Esophagus mucosa (tissue), 1 donor: Measurements from ENCODE around the gene PPP2R2C. TPM values are rescaled to one million over a fixed set of nuclear protein-coding genes. Genes with fewer than 3 reads are reported as not detected.

Experiments
- ATAC-seq: fragments of 200-7000 bp; cut with Tn5 transposase; one replicate; pipeline ENCODE4 v1.9.1; 2020
- total RNA-seq: library from RNA; stranded (reverse); gene quantifications from one replicate; pipeline ENCODE4 v1.2.4, GENCODE V29; 2023
- donor health status: DM: yes; HTN: yes; CAD: no.

The PPP2R2C gene
- total RNA-seq, 1 donor from 2014 or later, result 65.7 TPM

GRCh38 chr4:6377626-6378492 is 94.6 kb downstream of the PPP2R2C start:
- no peak for ATAC-seq

DNA sequence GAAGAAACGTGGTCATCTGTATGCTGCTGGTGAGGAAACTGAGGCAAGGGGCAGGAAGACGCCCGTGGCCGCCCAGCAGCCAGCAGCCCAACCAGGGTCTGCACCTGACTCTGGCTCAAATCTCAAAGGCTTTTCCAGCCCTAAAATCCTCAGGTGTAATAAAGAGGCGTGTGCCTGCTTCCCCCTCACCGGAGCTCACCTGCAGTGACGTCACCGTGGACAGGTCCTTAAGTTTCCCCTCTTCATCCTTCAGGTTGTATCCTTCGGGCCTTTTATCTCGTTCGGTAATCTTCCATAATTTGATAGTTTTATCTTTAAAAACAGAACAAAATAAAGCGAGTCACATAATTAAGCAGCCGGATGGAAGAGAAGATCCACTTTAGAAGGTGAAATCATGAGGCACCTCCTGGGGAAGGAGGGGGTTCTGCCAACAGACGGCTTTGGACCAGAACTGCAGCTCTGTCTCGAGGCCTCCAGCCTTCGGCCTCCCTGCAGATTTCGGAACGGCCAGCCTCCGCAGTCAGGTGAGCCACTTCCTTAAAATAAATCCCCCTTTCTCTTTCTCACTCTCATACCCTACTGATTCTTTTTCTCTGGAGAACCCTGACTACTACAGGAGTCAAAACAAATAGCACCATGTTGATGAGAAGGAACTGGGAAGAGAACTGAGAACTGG is 96.7 kb downstream of the PPP2R2C start:
- ATAC-seq, result no peak

DNA sequence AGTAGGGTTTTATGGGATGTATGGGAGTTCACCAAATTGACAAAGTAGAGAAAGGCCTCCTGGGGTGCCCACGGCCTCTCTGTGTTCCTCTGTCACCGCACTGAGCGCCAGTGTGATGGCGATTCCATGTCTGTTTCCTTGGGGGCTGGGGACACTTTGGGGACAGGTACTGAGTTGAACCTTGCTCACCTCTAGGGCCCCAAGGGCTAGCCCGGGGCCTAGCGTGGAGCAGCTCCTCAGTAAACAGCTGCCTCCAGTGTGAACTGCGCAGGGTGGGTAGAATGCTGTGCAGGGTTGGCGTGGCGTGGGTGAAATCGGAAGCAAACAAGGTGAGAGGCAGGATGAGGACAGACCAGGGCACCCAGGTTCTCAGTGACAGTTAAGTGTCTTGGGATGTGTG is 97.8 kb downstream of the PPP2R2C start:
- ATAC-seq, result no peak

GRCh38 chr4:6373541-6374410 is 98.6 kb downstream of the PPP2R2C start:
- no peak for ATAC-seq

DNA sequence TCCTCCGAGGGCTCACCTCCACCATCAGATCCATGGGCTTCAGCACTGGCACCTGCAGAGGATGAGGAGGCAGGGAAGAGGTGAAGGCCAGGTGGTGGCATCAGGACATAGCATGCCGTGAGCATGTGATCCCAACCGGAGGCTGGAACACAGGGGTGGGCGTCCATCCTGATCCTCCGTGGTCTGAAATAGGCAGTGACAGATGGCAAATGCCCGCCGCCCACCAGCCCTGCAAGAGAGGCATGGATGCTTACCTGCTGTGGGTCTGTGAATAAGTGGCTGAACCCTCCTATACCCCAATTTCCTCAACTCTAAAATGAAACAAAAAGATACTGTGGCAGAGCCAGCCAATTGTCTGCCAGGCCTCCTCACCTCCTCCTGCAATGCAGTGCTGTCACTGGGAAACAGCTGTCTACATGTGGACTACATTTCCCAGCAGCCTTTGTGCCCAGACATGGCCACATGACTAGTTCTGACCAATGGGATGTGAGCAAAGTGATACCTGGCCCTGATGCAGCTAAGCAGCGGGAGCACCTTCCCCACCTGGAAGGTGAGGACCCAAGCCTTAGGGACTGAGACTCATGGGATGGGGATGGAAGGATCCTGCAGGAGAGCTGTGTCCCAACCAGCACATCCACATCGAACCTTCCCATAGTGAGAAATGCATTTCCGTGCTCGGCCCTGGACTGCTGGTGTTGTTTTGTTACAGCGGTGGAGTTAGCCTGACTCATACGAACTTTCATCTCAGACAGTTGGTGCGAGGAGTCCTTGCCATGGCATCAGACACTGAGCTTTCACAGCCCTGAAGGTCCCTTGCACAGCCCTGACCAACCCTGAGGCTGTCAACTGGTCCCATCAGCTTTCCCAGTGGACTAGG is 99.5 kb downstream of the PPP2R2C start:
- ATAC-seq, result peak; percentile 49

GRCh38 chr4:6371812-6372211 is 100.6 kb downstream of the PPP2R2C start:
- ATAC-seq, result no peak

DNA sequence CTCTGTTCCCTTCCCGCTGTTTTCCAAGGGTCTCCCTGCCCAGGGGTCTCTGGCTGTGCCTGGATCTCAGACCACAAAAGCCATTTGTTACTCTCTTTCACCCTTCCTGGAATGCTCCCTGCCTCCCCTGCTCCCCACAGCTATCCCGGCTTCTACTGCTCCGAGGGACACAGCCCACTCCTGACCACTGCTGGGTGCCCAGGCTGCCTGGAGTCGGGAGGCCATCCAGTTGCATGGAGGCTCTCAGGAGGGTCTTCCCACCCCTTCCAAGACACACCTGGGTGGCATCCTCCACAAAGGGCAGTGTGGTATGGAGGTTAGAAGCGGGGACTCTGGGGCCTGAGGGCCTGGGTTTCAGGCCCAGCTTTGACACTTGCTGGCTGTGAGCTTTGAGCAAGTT is 101.1 kb downstream of the PPP2R2C start:
- no peak for ATAC-seq

DNA sequence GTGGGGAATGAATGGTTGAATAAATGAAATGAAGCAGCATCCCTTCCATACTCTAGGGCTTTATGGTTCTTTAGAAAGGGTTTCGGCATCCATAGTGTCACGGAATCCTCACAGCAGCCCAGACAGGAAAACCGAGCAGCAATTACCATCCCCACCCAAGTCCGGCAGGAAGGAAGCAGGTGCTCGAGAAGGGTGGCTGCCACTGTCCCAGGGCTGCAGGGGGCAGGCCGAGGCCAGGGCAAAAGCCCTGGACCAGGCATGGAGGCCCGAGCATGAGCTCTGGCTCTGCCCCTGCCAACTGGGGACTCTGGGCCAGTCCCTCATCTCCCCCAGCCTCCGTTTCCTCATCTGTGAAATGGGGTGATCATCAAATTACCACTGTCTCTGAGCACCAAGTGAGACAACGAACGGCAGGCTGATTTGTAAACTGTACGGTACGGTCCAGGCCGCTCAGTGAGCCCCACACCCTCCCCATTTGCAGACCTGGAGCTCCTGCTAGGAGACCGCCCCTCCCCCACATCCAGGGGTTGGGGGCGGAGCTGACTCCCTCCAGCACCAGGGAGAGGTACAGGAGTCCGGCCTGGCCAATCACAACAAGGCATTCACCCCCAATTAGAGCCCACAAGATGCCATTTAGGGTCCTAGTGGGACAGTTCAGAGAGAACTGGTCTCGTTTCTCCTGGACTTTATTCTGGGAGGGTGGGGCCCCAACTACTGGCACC is 102.3 kb downstream of the PPP2R2C start:
- no peak for ATAC-seq

DNA sequence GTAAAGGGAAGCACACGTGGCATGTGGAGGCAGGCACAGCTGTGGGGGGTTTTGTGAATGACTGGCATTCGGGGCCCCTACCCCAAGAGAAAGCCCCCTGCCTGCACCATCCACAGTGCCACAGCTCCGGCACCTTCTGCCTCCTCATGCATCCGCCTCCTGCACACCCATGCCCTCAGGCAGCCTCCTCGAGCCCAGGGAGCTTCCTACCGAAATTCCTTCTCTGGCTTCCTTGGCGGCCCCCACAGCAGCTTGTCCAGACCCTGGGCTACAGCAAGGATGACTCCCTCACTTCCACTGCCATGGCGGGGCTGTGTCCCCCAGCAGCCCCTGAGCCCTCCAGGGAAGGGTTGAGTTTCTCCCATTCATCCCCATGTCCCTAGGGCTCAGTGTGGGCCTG is 102.9 kb downstream of the PPP2R2C start:
- ATAC-seq, result no peak

DNA sequence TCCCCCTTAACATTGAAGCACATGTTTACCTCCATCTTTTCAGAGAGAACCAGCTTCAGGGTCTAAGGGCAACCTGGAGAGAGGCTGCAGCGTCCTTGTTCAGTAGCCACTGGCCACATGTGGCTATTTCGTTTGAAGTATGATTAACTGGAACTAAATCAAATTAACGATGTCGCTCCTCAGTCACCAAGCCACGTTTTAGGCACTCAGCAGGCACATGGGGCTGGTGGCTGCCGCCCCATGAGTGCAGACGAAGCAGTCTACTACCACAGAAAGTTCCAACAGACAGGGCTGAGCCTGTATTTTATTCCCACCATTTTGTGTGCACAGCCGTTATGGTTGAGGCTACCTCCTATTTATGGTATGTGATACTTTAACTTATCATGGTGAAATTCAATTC is 103.4 kb downstream of the PPP2R2C start:
- ATAC-seq, result no peak

DNA sequence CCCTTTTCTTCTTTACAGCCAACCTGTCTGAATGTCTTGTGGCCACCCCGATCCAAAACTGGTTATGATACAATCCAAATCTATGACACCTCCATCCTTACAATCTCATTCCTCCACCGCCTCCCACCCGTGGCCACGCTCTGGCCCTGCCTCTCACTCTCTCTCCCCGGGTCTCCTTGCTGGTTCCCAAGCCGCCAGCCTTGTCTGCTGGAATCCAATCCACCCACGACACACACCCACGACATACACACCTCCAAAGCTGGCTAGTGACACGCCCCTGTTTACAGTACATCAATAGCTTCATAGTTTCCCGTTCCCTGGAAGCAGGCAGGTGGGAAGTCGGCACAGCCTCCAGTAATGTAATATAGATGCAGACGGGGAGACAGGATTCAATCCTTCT is 103.8 kb downstream of the PPP2R2C start:
- ATAC-seq, result peak; percentile 16

- no peak for ATAC-seq
These were observed 104.3 kb downstream of the PPP2R2C start for GRCh38 chr4:6368096-6368495.

DNA sequence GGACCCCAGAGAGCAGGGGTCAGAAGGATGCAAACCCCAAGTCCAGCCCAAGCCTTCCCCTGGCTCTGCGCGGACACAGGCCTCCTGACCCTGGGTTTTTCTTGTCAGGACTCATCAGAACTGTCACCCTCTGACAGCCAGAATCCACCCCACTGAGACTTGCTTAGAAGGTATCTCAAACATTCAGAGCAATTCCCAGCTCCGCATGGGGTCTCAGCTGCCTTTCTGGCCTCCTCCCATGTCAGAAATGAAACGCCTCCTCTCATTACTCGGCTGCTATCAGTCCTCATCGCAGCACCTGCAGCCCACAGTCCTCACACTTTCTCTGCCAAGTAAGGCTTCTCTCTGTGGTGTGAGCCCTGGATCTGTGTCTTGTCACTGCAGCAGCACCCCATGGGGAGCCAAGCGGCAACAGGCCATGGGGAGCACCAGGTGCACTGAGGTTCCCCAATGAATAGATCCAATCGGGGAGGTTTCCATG is 105.0 kb downstream of the PPP2R2C start:
- no peak for ATAC-seq

DNA sequence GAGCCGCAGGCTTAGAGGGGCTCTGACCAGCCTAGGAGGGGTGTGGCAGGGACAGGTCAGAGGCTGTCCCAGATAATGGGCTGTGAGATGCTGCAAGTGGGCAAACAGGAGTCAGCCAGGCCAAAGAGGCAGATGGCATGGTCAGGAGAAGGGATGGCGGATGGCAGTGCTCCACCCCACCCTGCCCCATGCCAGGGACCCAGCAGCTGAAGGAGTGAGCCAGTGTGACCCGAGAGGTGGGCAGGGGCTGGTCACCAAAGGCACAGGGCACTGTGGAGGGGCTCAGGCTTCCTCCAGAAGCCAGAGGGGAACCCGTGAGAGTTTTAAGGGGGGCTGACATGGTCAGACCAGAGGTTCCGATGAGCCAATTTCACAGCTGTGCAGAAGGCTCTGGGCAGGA is 105.8 kb downstream of the PPP2R2C start:
- no peak for ATAC-seq

DNA sequence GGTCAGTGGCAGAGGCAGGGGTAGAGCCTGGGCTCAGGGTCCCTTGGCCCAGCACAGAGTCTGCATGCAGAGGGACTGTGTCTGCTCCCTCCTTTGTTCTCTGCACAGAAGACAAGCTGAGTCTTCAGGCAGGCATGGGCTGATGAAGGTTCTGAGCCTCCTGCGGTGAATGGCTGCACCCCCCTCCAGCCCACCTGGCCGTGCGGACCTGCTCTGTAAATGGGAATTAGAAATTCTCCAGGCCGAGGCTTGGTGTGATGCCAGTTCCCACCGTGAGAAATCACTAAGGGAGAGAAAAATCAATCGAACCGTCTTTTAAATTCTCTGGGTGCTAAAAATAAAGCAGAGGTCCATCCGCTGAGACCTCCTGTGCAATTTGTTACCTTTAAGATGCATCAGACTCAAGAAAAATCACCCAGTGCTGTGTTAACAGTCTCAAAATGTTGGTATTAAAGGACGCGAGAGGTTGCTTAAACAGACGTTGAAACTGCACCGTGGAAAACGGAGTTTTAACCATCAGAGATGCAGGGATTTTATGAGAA is 106.8 kb downstream of the PPP2R2C start:
- ATAC-seq, result no peak

DNA sequence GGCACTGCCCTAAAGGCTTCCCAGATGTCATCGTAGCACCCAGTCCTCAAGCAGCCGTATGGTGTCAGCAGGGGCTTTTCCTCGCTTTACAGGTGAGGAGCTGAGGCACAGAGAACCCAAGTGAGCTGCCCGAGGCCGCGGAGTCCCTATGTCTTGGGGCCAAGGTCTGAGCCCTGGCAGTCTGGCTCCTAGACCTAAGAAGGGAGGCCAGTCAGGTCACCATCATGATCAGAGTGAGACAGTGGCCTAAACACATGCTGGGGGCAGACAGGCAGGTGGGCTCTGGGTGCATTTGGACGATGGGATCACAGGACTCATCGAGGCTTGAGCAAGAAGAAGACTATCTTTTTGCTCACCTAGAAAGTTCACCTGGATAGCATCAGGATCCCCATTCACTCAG is 107.8 kb downstream of the PPP2R2C start:
- ATAC-seq, result no peak

DNA sequence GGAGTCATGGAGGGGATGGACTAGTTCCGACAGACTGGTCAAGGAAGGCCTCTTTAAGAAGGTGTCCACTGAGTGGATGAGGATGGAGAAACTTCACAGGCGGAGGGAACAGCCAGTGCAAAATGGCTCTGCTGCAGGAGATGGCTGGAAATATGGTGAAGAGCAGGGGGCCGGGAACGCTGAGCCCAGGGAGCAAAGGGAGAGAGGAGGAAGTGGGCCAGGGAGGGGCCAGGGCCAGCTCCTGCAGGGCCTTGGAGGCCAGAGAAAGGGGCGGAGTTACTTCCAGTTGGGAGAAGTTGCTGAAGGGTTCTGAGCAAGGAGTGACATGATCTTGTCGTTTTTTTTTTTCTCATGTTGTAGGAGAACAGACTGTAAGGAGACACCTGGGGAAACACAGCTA is 108.3 kb downstream of the PPP2R2C start:
- ATAC-seq, result no peak

DNA sequence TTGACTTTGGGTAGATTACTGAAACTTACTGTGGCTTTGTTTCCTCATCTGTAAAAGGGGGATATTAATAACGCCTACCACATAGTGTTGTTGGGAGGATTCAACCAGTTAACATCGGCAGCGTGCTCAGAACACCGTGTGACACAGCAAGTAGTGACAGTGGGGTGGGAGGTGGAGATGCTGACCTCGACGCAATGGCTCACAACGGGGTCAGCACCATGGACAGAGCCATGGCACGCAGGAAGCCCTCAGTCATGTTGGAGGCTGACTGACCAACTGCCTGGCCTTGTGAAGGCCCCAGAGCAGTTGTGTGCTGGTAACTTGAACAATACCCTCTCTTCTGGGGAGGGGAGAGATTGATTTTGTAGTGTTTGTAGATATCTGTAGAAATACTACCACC is 109.5 kb downstream of the PPP2R2C start:
- ATAC-seq, result no peak

DNA sequence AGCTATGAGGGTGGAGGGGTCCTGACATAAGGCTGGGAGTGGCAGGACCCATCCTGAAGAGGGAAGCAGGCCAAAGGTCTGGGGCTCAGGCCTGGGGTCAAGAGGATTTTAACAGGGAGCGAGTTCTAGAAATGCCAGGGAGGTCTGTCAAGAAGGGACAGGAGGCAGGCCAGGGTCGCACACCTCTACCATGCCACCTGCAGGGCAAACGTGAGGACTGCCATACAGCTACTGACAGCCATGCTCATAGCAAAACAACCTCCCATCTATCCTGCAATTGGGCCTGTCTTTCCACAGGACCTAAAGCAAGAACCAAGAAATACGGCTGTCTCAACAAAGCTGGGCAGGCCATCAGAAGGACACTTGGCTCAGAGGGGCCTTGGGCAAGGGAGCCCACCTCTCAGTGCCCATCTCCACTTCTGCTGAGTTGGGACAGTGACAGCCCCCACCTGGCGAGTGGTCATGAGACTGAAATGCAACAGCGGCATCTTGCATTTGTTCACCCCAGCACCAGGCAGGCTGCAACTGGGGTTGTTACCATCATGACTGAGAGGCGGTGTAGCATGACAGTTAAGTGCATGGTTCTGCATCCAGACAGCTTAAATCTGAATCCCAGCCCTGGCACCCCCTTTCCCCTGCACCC is 110.0 kb downstream of the PPP2R2C start:
- no peak for ATAC-seq

DNA sequence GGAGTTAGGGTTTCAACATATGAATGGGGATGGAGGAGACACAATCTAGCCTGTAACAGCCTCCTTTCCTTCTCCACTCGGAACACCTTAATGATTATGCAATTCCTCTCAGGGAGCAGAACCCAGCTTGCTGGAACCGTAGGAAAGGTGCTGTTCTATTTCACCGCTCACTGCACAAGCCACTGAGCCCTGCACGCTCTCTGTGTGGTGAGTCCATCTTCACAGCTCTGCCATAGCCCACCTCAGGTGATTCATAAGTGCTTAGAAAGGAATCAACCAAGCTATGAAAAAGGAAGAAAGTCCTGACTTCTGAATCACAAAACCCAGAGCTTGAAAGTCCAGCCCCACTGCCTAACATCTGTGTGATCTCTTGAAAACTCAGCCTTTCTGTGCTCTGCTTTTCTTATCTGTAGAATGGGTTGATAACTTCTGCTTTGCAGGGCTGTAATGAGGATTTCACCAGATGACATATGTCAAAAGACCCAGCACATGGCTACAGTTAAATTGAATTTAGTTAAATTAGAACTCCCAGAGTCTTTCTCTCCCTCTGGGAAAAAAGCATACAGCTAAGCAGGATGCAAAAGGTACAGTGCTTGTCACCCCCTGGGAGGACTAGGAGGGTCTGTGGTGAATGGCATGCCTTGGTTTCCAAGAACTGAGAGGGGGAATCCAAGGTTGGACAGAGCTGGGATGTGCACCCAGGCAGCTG is 111.2 kb downstream of the PPP2R2C start:
- no peak for ATAC-seq
